LHCN-M2 (cell line): Measurements from ENCODE around the gene WASHC3. TPM values are rescaled to one million over a fixed set of nuclear protein-coding genes. Genes with fewer than 3 reads are reported as not detected.

Source experiments
- DNase-seq: peaks from one replicate; pipeline ENCODE4 v3.0.0-alpha.2; 2012; ENCODE audit warnings: low read depth
- total RNA-seq: library from RNA; depleted of rRNA; stranded (reverse); fragments of >200 nt; gene quantifications from 2 replicates; pipeline ENCODE4 v1.2.3, GENCODE V29; 2014; rRNA removed

Gene WASHC3
- total RNA-seq, 1 experiment from 2014 or later = 96.4 TPM

- DNase-seq = no peak
These were observed 93.0 kb downstream of the WASHC3 start for GRCh38 chr12:101968770-101969169.

- no peak for DNase-seq
These were observed 94.3 kb downstream of the WASHC3 start for GRCh38 chr12:101967506-101967905.

GRCh38 chr12:101966496-101966895, 95.3 kb downstream of the WASHC3 start:
- DNase-seq = no peak

GRCh38 chr12:101963697-101964096, 98.1 kb downstream of the WASHC3 start:
- DNase-seq = peak; percentile 2

Other genes with a start within 250 kb of the WASHC3 start
- 16.5 and 18.0 TPM in 2 replicates for gene GNPTAB, start 231.0 kb downstream of the WASHC3 start, total RNA-seq
- 7.7 and 10.4 TPM in 2 replicates for gene DRAM1, start 184.4 kb downstream of the WASHC3 start, total RNA-seq
- 59.6 and 82.7 TPM in 2 replicates for gene NUP37, start 58.1 kb upstream of the WASHC3 start, total RNA-seq
- gene PARPBP, start 58.2 kb upstream of the WASHC3 start, total RNA-seq = 30.1 and 31.7 TPM in 2 replicates
- gene PMCH, start 135.8 kb upstream of the WASHC3 start, total RNA-seq = not detected in 2 replicates